B cell (primary cell): ENCODE results near the gene ARHGDIB. TPM values are rescaled to one million over a fixed set of nuclear protein-coding genes. Genes with fewer than 3 reads are reported as not detected.

Experiments used
- ATAC-seq: fragments of 200-7000 bp; cut with Tn5 transposase; one replicate; pipeline ENCODE4 v1.10.0; 2021; ENCODE audit warnings: low read depth, mild to moderate bottlenecking, moderate number of reproducible peaks, moderate library complexity
- CTCF ChIA-PET: fragments of 350-600 bp; sonication (Branson Sonifier 250); formaldehyde crosslinking; loops from one replicate; lab custom pipeline; 2021; ENCODE audit warnings: antibody characterized with exemption, inconsistent platforms; lab: Charles Lee
- POLR2A ChIA-PET: fragments of 350-600 bp; sonication (Branson Sonifier 250); formaldehyde crosslinking; loops from one replicate; lab custom pipeline; 2021; ENCODE audit warnings: antibody characterized with exemption; lab: Charles Lee
- DNase-seq: peaks from one replicate; pipeline ENCODE4 v3.0.0; 2013
- H2AFZ ChIP-seq: 2 replicates; pipeline ENCODE4 v1.6.1; 2012; ENCODE audit warnings: mild to moderate bottlenecking, low read depth, low read length; ENCODE audit not compliant: insufficient read depth, poor library complexity, severe bottlenecking
- H3K27ac ChIP-seq, 2 donors: 1 replicate in 1 of 2; 2 replicates in 1 of 2; pipeline ENCODE4 v1.5.1; 2012 to 2013; ENCODE audit warnings: low read length in 2 of 2, mild to moderate bottlenecking in 2 of 2, moderate library complexity in 1 of 2
- H3K27me3 ChIP-seq, 4 experiments: fragments of 200-600 bp in 1 of 4; sonication (generic) in 1 of 4; replicated peaks in 1 of 4; 1 replicate in 2 of 4; 2 replicates in 2 of 4; pipeline versions ENCODE4 v1.6.1 to v1.7.0; 2013 to 2016; ENCODE audit warnings: low read length in 3 of 4, mild to moderate bottlenecking in 2 of 4, mixed read lengths in 1 of 4, moderate library complexity in 1 of 4; ENCODE audit not compliant: insufficient read depth in 4 of 4, control insufficient read depth in 3 of 4; ENCODE audit errors: control extremely low read depth in 1 of 4
- H3K36me3 ChIP-seq, 2 experiments: replicated peaks in 1 of 2; 1 replicate in 1 of 2; 2 replicates in 1 of 2; pipeline versions ENCODE4 v1.6.1 to v1.7.1; 2013; ENCODE audit warnings: low read length in 1 of 2; ENCODE audit not compliant: insufficient read depth in 2 of 2, control insufficient read depth in 1 of 2; ENCODE audit errors: control extremely low read depth in 1 of 2, extremely low read depth in 1 of 2
- H3K4me1 ChIP-seq, 2 donors: fragments of 200-600 bp in 1 of 2; sonication (generic) in 1 of 2; 1 replicate in 1 of 2; 2 replicates in 1 of 2; pipeline versions ENCODE4 v1.5.1 to v1.6.1; 2013 to 2017; ENCODE audit warnings: low read length in 2 of 2; ENCODE audit not compliant: control insufficient read depth in 2 of 2, insufficient read depth in 2 of 2
- H3K4me2 ChIP-seq: replicated peaks from 2 replicates; pipeline ENCODE3; 2012; ENCODE audit warnings: mild to moderate bottlenecking, low read depth, low read length; ENCODE audit not compliant: poor library complexity, severe bottlenecking
- H3K4me3 ChIP-seq, 5 experiments: fragments of 200-600 bp in 1 of 5; sonication (generic) in 1 of 5; 1 replicate in 3 of 5; 2 replicates in 2 of 5; pipeline versions ENCODE4 v1.5.1 to v1.7.0; 2011 to 2016; ENCODE audit warnings: low read length in 4 of 5, mild to moderate bottlenecking in 4 of 5, low read depth in 2 of 5, control low read depth in 1 of 5, moderate library complexity in 1 of 5; ENCODE audit not compliant: insufficient read depth in 1 of 5; ENCODE audit errors: control extremely low read depth in 1 of 5, extremely low read depth in 1 of 5
- H3K79me2 ChIP-seq: fragments of 200-600 bp; sonication (generic); one replicate; pipeline ENCODE4 v1.6.0; 2016; ENCODE audit warnings: low read length; ENCODE audit not compliant: control insufficient read depth, insufficient read depth
- H3K9ac ChIP-seq: fragments of 200-600 bp; sonication (generic); 2 replicates; pipeline ENCODE4 v1.6.1; 2017; ENCODE audit warnings: mild to moderate bottlenecking, low read length, moderate library complexity
- H3K9me3 ChIP-seq, 3 donors: one replicate each; pipeline versions ENCODE4 v1.6.1 to v1.7.1; 2013; ENCODE audit warnings: low read length in 2 of 3; ENCODE audit not compliant: control insufficient read depth in 2 of 3, insufficient read depth in 1 of 3; ENCODE audit errors: control extremely low read depth in 1 of 3
- H4K20me1 ChIP-seq: 2 replicates; pipeline ENCODE4 v1.6.0; 2012; ENCODE audit warnings: mild to moderate bottlenecking, low read length; ENCODE audit not compliant: insufficient read depth, control insufficient read depth, poor library complexity, severe bottlenecking
- H3K27ac Mint-ChIP-seq: one replicate; pipeline ENCODE4 v1.8.0; 2021; ENCODE audit warnings: mixed read lengths
- H3K27me3 Mint-ChIP-seq: one replicate; pipeline ENCODE4 v1.8.0; 2021; ENCODE audit warnings: mixed read lengths
- H3K4me1 Mint-ChIP-seq: one replicate; pipeline ENCODE4 v1.8.0; 2021; ENCODE audit warnings: mixed read lengths
- H3K4me3 Mint-ChIP-seq: one replicate; pipeline ENCODE4 v1.8.0; 2021; ENCODE audit warnings: mixed read lengths
- H3K9me3 Mint-ChIP-seq: one replicate; pipeline ENCODE4 v1.8.0; 2022; ENCODE audit warnings: mixed read lengths; ENCODE audit not compliant: insufficient read depth
- EZH2 ChIP-seq: IDR thresholded peaks from 2 replicates; pipeline ENCODE4 v1.6.1; 2012; ENCODE audit warnings: borderline replicate concordance, low read depth, mild to moderate bottlenecking, moderate library complexity, low read length; ENCODE audit not compliant: insufficient read depth, poor library complexity, severe bottlenecking
- WGBS: methylation state at CpG from one replicate; pipeline ENCODE4 v1.1.5; 2013; ENCODE audit warnings: missing lambda C conversion rate; ENCODE audit not compliant: insufficient coverage; 5-methylcytosine and 5-hydroxymethylcytosine counted together
- intact Hi-C: fragments of 100-400 bp; cut with micrococcal nuclease; formaldehyde crosslinking; loops from one replicate; pipeline ENCODE4 v1.10.0; 2022
- polyA plus RNA-seq: library from polyadenylated mRNA; depleted of rRNA; stranded (reverse); fragments of >200 nt; gene quantifications from 2 replicates; pipeline ENCODE4 v1.2.3, GENCODE V29; 2012
- total RNA-seq, 2 donors: library from RNA; stranded (reverse); fragments of 120-200 nt in 1 of 2; gene quantifications; 1 replicate in 1 of 2; 2 replicates in 1 of 2; pipeline versions ENCODE4 v1.2.3 to v1.2.4, GENCODE V29; 2013 to 2022
- TF ChIP-seq, protein P1 (sequence below): fragments of 200-600 bp; IDR thresholded peaks from one replicate; pipeline ENCODE4 v1.8.0; 2022; ENCODE audit warnings: antibody characterized with exemption, mild to moderate bottlenecking

The ARHGDIB gene
- total and polyA plus RNA-seq, 2 donors (not counting 1 experiment from before 2014, with no cell fraction given) = 514 to 826 TPM

DNA sequence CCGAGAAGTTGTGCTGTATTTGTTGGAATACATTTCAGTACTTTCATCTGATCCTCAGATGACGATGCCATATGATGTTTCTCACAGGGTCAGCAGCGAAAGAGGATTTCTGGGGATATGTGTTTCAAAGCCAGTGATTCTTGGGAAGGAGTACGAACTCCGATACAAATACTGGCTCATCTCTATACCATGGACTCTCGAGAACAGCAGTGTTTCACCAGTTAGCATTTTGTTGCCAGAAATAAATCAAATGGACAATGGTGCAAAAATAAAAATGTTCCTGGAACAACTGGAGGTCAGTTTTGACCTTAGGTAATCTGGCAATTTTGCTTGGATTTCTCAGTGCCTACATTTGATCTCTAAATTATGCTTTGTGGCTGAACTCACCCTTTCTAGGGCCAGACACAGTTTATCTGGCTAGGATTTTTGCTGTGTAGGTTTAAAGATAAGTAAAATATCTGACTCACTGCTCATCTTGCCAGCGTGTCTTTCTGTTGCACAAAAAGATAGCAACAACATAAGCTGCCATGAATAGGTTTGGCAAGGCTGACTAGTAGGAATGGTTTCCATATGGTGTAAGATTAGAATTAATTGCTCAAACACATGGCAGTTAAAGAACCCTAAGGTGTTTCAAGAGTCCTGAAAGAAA lies 64.8 kb downstream of the ARHGDIB start:
- Histone ChIP-seq H2AFZ (no peak overlapping the region), H3K36me3 (no peaks in the 10 kb centered on the region), H3K4me3 (no peak overlapping the region), H3K27me3 (no peaks in the 10 kb centered on the region), H3K9ac (no peak overlapping the region), H3K4me1 (no peaks in the 10 kb centered on the region), H4K20me1 (no peaks in the 10 kb centered on the region), H3K79me2 (no peaks in the 10 kb centered on the region), H3K4me2 (no peak overlapping the region), H3K9me3 (no peaks in the 10 kb centered on the region), H3K27ac (no peak overlapping the region)
- ChIA-PET POLR2A (no interaction called here), CTCF (interaction anchor here (1.4 kb wide), 1 partner anchor 99 kb away, joined by 4 read pairs; no protein-coding TSS in a partner anchor)
- Mint-ChIP-seq H3K4me3 (no peak overlapping the region), H3K27ac (no peak overlapping the region), H3K27me3 (no peaks in the 10 kb centered on the region), H3K9me3 (no peaks in the 10 kb centered on the region), H3K4me1 (no peaks in the 10 kb centered on the region)
- ATAC-seq (no peak), DNase-seq (no peak)
- WGBS = 100% methylated on average over 3 of the region's 7 CpGs
- intact Hi-C loops = no loop called here
- no peak for TF ChIP-seq EZH2
- TF ChIP-seq, protein P1, sequence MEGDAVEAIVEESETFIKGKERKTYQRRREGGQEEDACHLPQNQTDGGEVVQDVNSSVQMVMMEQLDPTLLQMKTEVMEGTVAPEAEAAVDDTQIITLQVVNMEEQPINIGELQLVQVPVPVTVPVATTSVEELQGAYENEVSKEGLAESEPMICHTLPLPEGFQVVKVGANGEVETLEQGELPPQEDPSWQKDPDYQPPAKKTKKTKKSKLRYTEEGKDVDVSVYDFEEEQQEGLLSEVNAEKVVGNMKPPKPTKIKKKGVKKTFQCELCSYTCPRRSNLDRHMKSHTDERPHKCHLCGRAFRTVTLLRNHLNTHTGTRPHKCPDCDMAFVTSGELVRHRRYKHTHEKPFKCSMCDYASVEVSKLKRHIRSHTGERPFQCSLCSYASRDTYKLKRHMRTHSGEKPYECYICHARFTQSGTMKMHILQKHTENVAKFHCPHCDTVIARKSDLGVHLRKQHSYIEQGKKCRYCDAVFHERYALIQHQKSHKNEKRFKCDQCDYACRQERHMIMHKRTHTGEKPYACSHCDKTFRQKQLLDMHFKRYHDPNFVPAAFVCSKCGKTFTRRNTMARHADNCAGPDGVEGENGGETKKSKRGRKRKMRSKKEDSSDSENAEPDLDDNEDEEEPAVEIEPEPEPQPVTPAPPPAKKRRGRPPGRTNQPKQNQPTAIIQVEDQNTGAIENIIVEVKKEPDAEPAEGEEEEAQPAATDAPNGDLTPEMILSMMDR = no peak

DNA sequence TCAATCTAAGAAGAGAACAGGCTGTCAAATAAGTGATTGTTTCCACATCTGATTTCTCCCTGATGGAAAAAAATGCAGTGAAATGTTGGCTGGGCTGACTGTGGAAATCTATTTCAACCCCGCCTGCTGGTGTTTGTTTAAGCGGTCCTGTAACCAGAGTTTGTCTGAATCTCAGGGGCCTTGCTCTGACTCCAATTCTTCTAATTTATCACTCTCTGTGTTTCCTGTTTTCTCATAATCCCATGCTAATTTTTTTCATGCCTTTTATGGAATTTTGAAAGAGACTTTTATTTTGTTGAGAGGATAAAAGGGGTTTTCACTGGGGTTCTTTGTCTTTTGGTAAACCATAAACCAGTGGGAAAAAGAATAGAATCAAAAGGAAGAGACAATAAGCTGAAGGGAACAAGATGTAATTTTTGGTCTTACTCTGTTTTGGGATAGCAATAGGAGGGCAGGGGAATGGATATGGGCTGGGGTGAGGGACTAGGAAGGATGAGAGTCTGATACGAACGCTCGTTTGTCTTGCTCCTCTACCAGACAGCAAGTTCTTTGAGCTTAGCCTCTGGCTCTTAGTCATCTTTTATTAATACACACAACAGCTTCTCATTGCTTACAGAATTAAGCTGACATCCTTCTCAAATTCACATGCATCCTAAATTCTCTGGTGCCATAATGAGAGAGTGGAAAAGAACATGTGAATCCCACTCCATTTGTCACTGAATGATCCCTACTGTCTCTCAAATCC lies 67.7 kb downstream of the ARHGDIB start:
- no peak for ATAC-seq
- H3K4me2 ChIP-seq = no peak overlapping the region
- no peaks in the 10 kb centered on the region for H4K20me1 ChIP-seq
- H3K9ac ChIP-seq = no peak overlapping the region
- no peaks in the 10 kb centered on the region for H3K9me3 ChIP-seq
- H3K27ac ChIP-seq = no peak overlapping the region
- no peaks in the 10 kb centered on the region for H3K9me3 Mint-ChIP-seq
- peaks cover 6% of the 10 kb centered on the region for H3K27me3 Mint-ChIP-seq
- no peak overlapping the region for H3K4me3 ChIP-seq
- DNase-seq = no peak
- H2AFZ ChIP-seq = no peak overlapping the region
- no peak overlapping the region for H3K4me3 Mint-ChIP-seq
- no peaks in the 10 kb centered on the region for H3K79me2 ChIP-seq
- intact Hi-C loops = no loop called here
- 100% methylated on average over 2 of the region's 5 CpGs for WGBS
- no peaks in the 10 kb centered on the region for H3K36me3 ChIP-seq
- H3K4me1 ChIP-seq = no peaks in the 10 kb centered on the region
- H3K27me3 ChIP-seq = peaks cover 0 to 4% (median 0%) of the 10 kb centered on the region in 4 experiments
- TF ChIP-seq, protein P1 = no peak
- TF ChIP-seq EZH2 = no peak
- H3K4me1 Mint-ChIP-seq = no peaks in the 10 kb centered on the region
- ChIA-PET POLR2A (no interaction called here), CTCF (interaction anchor here (0.7 kb wide), 1 partner anchor 102 kb away, joined by 3 read pairs; no protein-coding TSS in a partner anchor)
- H3K27ac Mint-ChIP-seq = no peak overlapping the region
